ENCODE measurements around the gene AFG1L. TPM values are rescaled to one million over a fixed set of nuclear protein-coding genes. Genes with fewer than 3 reads are reported as not detected.
"Not testable (repeated sequence)": the region's sequence is repeated elsewhere in the genome, so short reads cannot be mapped to it uniquely, and the experiment has no call there.

The AFG1L gene
- 1 to 10 TPM; 5.6 to 6.3 TPM for total RNA-seq

GRCh38 chr6:108294727-108295625 is at the start of gene AFG1L:
Gene AFG1L (plus strand): TSS chr6:108295054. CDS start chr6:108295080, 26 bp downstream.
- CTCF ChIA-PET: interaction anchor here (0.8 to 1.1 kb wide), 2 partner anchors 9 to 34 kb away, joined by 3 to 4 read pairs; partner anchors contain the start of gene SNX3
- peak; percentile 91 for DNase-seq

GRCh38 chr6:108245095-108245494 is 49.8 kb upstream of the AFG1L start:
- H3K4me3 Mint-ChIP-seq; H3K27me3 Mint-ChIP-seq; CTCF ChIA-PET; DNase-seq; H3K27ac Mint-ChIP-seq; POLR2A ChIA-PET; H3K9me3 Mint-ChIP-seq; ATAC-seq; intact Hi-C loops (cut with micrococcal nuclease): not testable (repeated sequence)
- peaks cover 46% of the 10 kb centered on the region for H3K4me1 Mint-ChIP-seq (ENCODE audit: low read depth)
- peaks cover 44% of the 10 kb centered on the region for H3K36me3 Mint-ChIP-seq (ENCODE audit: low read depth)

More at GRCh38 chr6:108294727-108295625, at the start of gene AFG1L:
- intact Hi-C loops (cut with micrococcal nuclease): no loop called here
- POLR2A ChIA-PET: interaction anchor here (0.5 to 2.3 kb wide), 8 partner anchors 11 to 337 kb away, joined by 3 to 11 read pairs (median 4); partner anchors contain the start of genes SEC63 and SNX3
- Mint-ChIP-seq H3K4me1 (ENCODE audit: low read depth) (peaks cover 15% of the 10 kb centered on the region), H3K4me3 (peak within 1 kb of the TSS; percentile 90), H3K36me3 (ENCODE audit: low read depth) (no peaks in the 10 kb centered on the region), H3K27me3 (no peaks in the 10 kb centered on the region), H3K27ac (peak within 1 kb of the TSS; percentile 100), H3K9me3 (no peaks in the 10 kb centered on the region)
- no peak for TF ChIP-seq CTCF (IDR thresholded peaks at IDR 0.05)
- peak; percentile 89 for ATAC-seq

GRCh38 chr6:108247965-108248536 is 46.8 kb upstream of the AFG1L start:
- CTCF ChIA-PET: interaction anchor here (1.0 to 1.7 kb wide), 3 partner anchors 14 to 250 kb away, joined by 4 read pairs; no protein-coding TSS in a partner anchor
- peak; percentile 15 for DNase-seq
- Mint-ChIP-seq H3K36me3 (ENCODE audit: low read depth) (peaks cover 35% of the 10 kb centered on the region), H3K4me3 (no peak overlapping the region), H3K27me3 (no peaks in the 10 kb centered on the region), H3K9me3 (peaks cover 4% of the 10 kb centered on the region), H3K4me1 (ENCODE audit: low read depth) (peaks cover 50% of the 10 kb centered on the region), H3K27ac (no peak overlapping the region)
- no peak for TF ChIP-seq CTCF (IDR thresholded peaks at IDR 0.05)
- POLR2A ChIA-PET: no interaction called here
- ATAC-seq: no peak
- intact Hi-C loops (cut with micrococcal nuclease): no loop called here

- Mint-ChIP-seq H3K4me1 (ENCODE audit: low read depth) (peaks cover 51% of the 10 kb centered on the region), H3K27me3 (no peaks in the 10 kb centered on the region), H3K4me3 (no peak overlapping the region), H3K27ac (no peak overlapping the region), H3K36me3 (ENCODE audit: low read depth) (peaks cover 31% of the 10 kb centered on the region), H3K9me3 (peaks cover 2% of the 10 kb centered on the region)
- intact Hi-C loops (cut with micrococcal nuclease): loop anchor here (10.0 kb wide), 1 partner anchor 234 kb away; no protein-coding TSS in a partner anchor
- ChIA-PET CTCF (interaction anchor here (1.3 to 3.3 kb wide), 7 partner anchors 9 to 245 kb away, joined by 3 to 9 read pairs (median 4); partner anchors contain the start of gene SNX3), POLR2A (no interaction called here)
- DNase-seq: peak; percentile 30
- ATAC-seq: peak; percentile 37
- peak; percentile 39 for TF ChIP-seq CTCF (IDR thresholded peaks at IDR 0.05)
Measured at GRCh38 chr6:108250240-108250866, 44.5 kb upstream of the AFG1L start.

- H3K4me3 Mint-ChIP-seq: no peak overlapping the region
- H3K36me3 Mint-ChIP-seq (ENCODE audit: low read depth): peaks cover 24% of the 10 kb centered on the region
- H3K9me3 Mint-ChIP-seq: no peaks in the 10 kb centered on the region
- H3K4me1 Mint-ChIP-seq (ENCODE audit: low read depth): peaks cover 51% of the 10 kb centered on the region
- ATAC-seq: no peak
- H3K27ac Mint-ChIP-seq: no peak overlapping the region
- ChIA-PET CTCF (interaction anchor here (1.0 to 3.3 kb wide), 7 partner anchors 9 to 242 kb away, joined by 3 to 9 read pairs (median 3); partner anchors contain the start of gene SNX3), POLR2A (interaction anchor here (1.0 kb wide), 1 partner anchor 9 kb away, joined by 3 read pairs; no protein-coding TSS in a partner anchor)
- DNase-seq: no peak
- no peak for TF ChIP-seq CTCF (IDR thresholded peaks at IDR 0.05)
- no peaks in the 10 kb centered on the region for H3K27me3 Mint-ChIP-seq
- intact Hi-C loops (cut with micrococcal nuclease): loop anchor here (10.0 kb wide), 1 partner anchor 234 kb away; no protein-coding TSS in a partner anchor
Measured at GRCh38 chr6:108251252-108251651, 43.6 kb upstream of the AFG1L start.
